ENCODE results near the gene ROCK2. TPM values are rescaled to one million over a fixed set of nuclear protein-coding genes. Genes with fewer than 3 reads are reported as not detected.

The ROCK2 gene
- polyA plus RNA-seq, 4 donors: 33.3 to 42.9 (median 38.3) TPM

- DNase-seq (ENCODE audit: low read depth in 4 of 4, low spot score in 2 of 4): no peak
Measured at GRCh38 chr2:11368059-11368572, 23.7 kb upstream of the ROCK2 start.

GRCh38 chr2:11367170-11367730, 22.8 kb upstream of the ROCK2 start:
- no peak for DNase-seq (ENCODE audit: low read depth in 4 of 4, low spot score in 2 of 4)

GRCh38 chr2:11366326-11366741, 21.9 kb upstream of the ROCK2 start:
- no peak for DNase-seq (ENCODE audit: low read depth in 4 of 4, low spot score in 2 of 4)

GRCh38 chr2:11365096-11365879, 20.9 kb upstream of the ROCK2 start:
- DNase-seq (ENCODE audit: low read depth in 4 of 4, low spot score in 2 of 4): no peak

GRCh38 chr2:11364565-11364887, 20.1 kb upstream of the ROCK2 start:
- no peak for DNase-seq (ENCODE audit: low read depth in 4 of 4, low spot score in 2 of 4)

- no peak for DNase-seq (ENCODE audit: low read depth in 4 of 4, low spot score in 2 of 4)
Measured at GRCh38 chr2:11363868-11364564, 19.6 kb upstream of the ROCK2 start.

GRCh38 chr2:11359865-11360264, 15.4 kb upstream of the ROCK2 start:
- DNase-seq (ENCODE audit: low read depth in 4 of 4, low spot score in 2 of 4): no peak

GRCh38 chr2:11357428-11357972, 13.1 kb upstream of the ROCK2 start:
- DNase-seq (ENCODE audit: low read depth in 4 of 4, low spot score in 2 of 4): no peak

GRCh38 chr2:11356764-11357163, 12.3 kb upstream of the ROCK2 start:
- DNase-seq (ENCODE audit: low read depth in 4 of 4, low spot score in 2 of 4): no peak

- DNase-seq (ENCODE audit: low read depth in 4 of 4, low spot score in 2 of 4): no peak
Measured at GRCh38 chr2:11355194-11356053, 11.0 kb upstream of the ROCK2 start.

- DNase-seq (ENCODE audit: low read depth in 4 of 4, low spot score in 2 of 4): no peak
Measured at GRCh38 chr2:11354363-11355154, 10.1 kb upstream of the ROCK2 start.

- no peak for DNase-seq (ENCODE audit: low read depth in 4 of 4, low spot score in 2 of 4)
Measured at GRCh38 chr2:11352781-11353537, 8.5 kb upstream of the ROCK2 start.

- DNase-seq (ENCODE audit: low read depth in 4 of 4, low spot score in 2 of 4): peak in 1 of 4 donors; percentile 27
Measured at GRCh38 chr2:11348209-11348749, 3.8 kb upstream of the ROCK2 start.

- DNase-seq (ENCODE audit: low read depth in 4 of 4, low spot score in 2 of 4): no peak
Measured at GRCh38 chr2:11347403-11347959, 3.0 kb upstream of the ROCK2 start.

- no peak for DNase-seq (ENCODE audit: low read depth in 4 of 4, low spot score in 2 of 4)
Measured at GRCh38 chr2:11346023-11346482, 1.6 kb upstream of the ROCK2 start.

- DNase-seq (ENCODE audit: low read depth in 4 of 4, low spot score in 2 of 4): peak in 3 of 4 donors; percentile 46 to 70 (median 62)
Measured at GRCh38 chr2:11344956-11345677, 681 bp upstream of the ROCK2 start.

- DNase-seq (ENCODE audit: low read depth in 4 of 4, low spot score in 2 of 4): peak in 1 of 4 donors; percentile 40
Measured at GRCh38 chr2:11343650-11344341, 640 bp downstream of the ROCK2 start.
